Endothelial cell of umbilical vein (primary cell): Measurements from ENCODE around the gene ID1. TPM values are rescaled to one million over a fixed set of nuclear protein-coding genes. Genes with fewer than 3 reads are reported as not detected.

Source experiments
- BruUV-seq: library from RNA; stranded (reverse); fragments of 400-500 nt; replicated peaks from 2 replicates; lab custom pipeline; 2021; lab: Mats Ljungman, UMichigan
- CTCF ChIA-PET: fragments of 300-600, 350-600 bp; sonication (Branson Sonifier 250); formaldehyde crosslinking; loops from one replicate; lab custom pipeline; 2021; ENCODE audit warnings: antibody characterized with exemption, inconsistent platforms; lab: Charles Lee
- POLR2A ChIA-PET: fragments of 300-600, 350-600 bp; sonication (Branson Sonifier 250); formaldehyde crosslinking; loops from one replicate; lab custom pipeline; 2021; ENCODE audit warnings: antibody characterized with exemption, inconsistent platforms; lab: Charles Lee
- DNase-seq: peaks from one replicate; pipeline ENCODE4 v3.0.0-alpha.2; 2011; ENCODE audit warnings: low read depth, low spot score
- FAIRE-seq: peaks from 2 replicates; lab custom pipeline; 2011; peaks lifted over from hg19 to GRCh38; lab: Jason Lieb, UNC
- H2AFZ ChIP-seq: 2 replicates; pipeline ENCODE4 v1.6.0; 2012; ENCODE audit warnings: low read depth, low read length, control low read depth, inconsistent platforms
- H3K27ac ChIP-seq: 2 replicates; pipeline ENCODE4 v1.5.1; 2011; ENCODE audit warnings: low read depth, mild to moderate bottlenecking, control low read depth, low read length, moderate library complexity; ENCODE audit not compliant: insufficient read depth
- H3K27me3 ChIP-seq, 2 experiments: 2 replicates each; pipeline versions ENCODE4 v1.6.0 to v1.6.1; 2011; ENCODE audit warnings: low read length in 2 of 2, mixed read lengths in 1 of 2; ENCODE audit not compliant: control insufficient read depth in 2 of 2, insufficient read depth in 2 of 2
- H3K36me3 ChIP-seq, 2 experiments: 2 replicates in 1 of 2; 3 replicates in 1 of 2; pipeline ENCODE4 v1.5.1; 2011; ENCODE audit warnings: low read length in 2 of 2, mild to moderate bottlenecking in 1 of 2, moderate library complexity in 1 of 2; ENCODE audit not compliant: control insufficient read depth in 2 of 2, insufficient read depth in 2 of 2; ENCODE audit errors: extremely low read depth in 1 of 2
- H3K4me1 ChIP-seq: 3 replicates; pipeline ENCODE4 v1.5.1; 2011; ENCODE audit warnings: mild to moderate bottlenecking, low read length; ENCODE audit not compliant: control insufficient read depth, insufficient read depth; ENCODE audit errors: extremely low read depth
- H3K4me2 ChIP-seq: 2 replicates; pipeline ENCODE4 v1.6.1; 2011; ENCODE audit warnings: low read length, control low read depth, mixed read lengths; ENCODE audit not compliant: insufficient read depth
- H3K4me3 ChIP-seq, 3 experiments: fragments of 200-600 bp in 1 of 3; sonication (generic), shearing (Covaris generic) in 1 of 3; replicated peaks in 1 of 3; 2 replicates each; pipeline ENCODE4 v1.5.1; 2011 to 2016; ENCODE audit warnings: control low read depth in 3 of 3, low read length in 3 of 3, mild to moderate bottlenecking in 2 of 3, inconsistent platforms in 1 of 3, low read depth in 1 of 3, moderate library complexity in 1 of 3; ENCODE audit not compliant: insufficient read depth in 1 of 3
- H3K79me2 ChIP-seq: 2 replicates; pipeline ENCODE4 v1.6.0; 2012; ENCODE audit warnings: low read length, inconsistent platforms; ENCODE audit not compliant: control insufficient read depth, insufficient read depth
- H3K9ac ChIP-seq: replicated peaks from 2 replicates; pipeline ENCODE3; 2011; ENCODE audit warnings: low read length, control low read depth; ENCODE audit not compliant: insufficient read depth; ENCODE audit errors: extremely low read depth
- H3K9me1 ChIP-seq: replicated peaks from 3 replicates; pipeline ENCODE4 v1.6.0; 2011; ENCODE audit warnings: mild to moderate bottlenecking, low read length; ENCODE audit not compliant: control insufficient read depth, insufficient read depth; ENCODE audit errors: extremely low read depth
- H3K9me3 ChIP-seq: replicated peaks from 2 replicates; pipeline ENCODE4 v1.5.1; 2012; ENCODE audit warnings: low read length, inconsistent platforms; ENCODE audit not compliant: control insufficient read depth, insufficient read depth
- H4K20me1 ChIP-seq: replicated peaks from 2 replicates; pipeline ENCODE3; 2011; ENCODE audit warnings: mild to moderate bottlenecking, low read length; ENCODE audit not compliant: control insufficient read depth, insufficient read depth; ENCODE audit errors: extremely low read depth
- CTCF ChIP-seq, 2 donors: IDR thresholded peaks; 1 replicate in 1 of 2; 2 replicates in 1 of 2; pipeline ENCODE4 v1.5.1; 2011; ENCODE audit warnings: low read length in 2 of 2, mild to moderate bottlenecking in 2 of 2, moderate library complexity in 2 of 2, control low read depth in 1 of 2, inconsistent platforms in 1 of 2, low read depth in 1 of 2; ENCODE audit not compliant: insufficient read depth in 1 of 2; ENCODE audit errors: extremely low read depth in 1 of 2
- EZH2 ChIP-seq: IDR thresholded peaks from 2 replicates; pipeline ENCODE4 v1.6.1; 2012; ENCODE audit warnings: borderline replicate concordance, low read depth, mild to moderate bottlenecking, moderate library complexity, low read length, inconsistent platforms; ENCODE audit not compliant: severe bottlenecking
- FOS ChIP-seq: IDR thresholded peaks from 2 replicates; pipeline ENCODE4 v1.6.1; 2011; ENCODE audit warnings: mild to moderate bottlenecking, low read length, moderate library complexity, borderline replicate concordance; ENCODE audit not compliant: insufficient read depth
- GATA2 ChIP-seq: IDR thresholded peaks from 2 replicates; pipeline ENCODE4 v1.7.0; 2011; ENCODE audit warnings: low read depth, mild to moderate bottlenecking, moderate library complexity, mixed read lengths, low read length; ENCODE audit not compliant: insufficient read length, insufficient read depth
- JUN ChIP-seq: IDR thresholded peaks from 2 replicates; pipeline ENCODE4 v1.6.1; 2011; ENCODE audit warnings: borderline replicate concordance, low read depth; ENCODE audit not compliant: insufficient read length, insufficient read depth
- MAX ChIP-seq: IDR thresholded peaks from 2 replicates; pipeline ENCODE4 v1.6.1; 2011; ENCODE audit not compliant: insufficient read depth, insufficient read length
- MYC ChIP-seq: IDR thresholded peaks from one replicate; pipeline ENCODE4 v1.6.1; 2011; ENCODE audit warnings: mild to moderate bottlenecking, low read depth, low read length
- POLR2A ChIP-seq: IDR thresholded peaks from 2 replicates; pipeline ENCODE4 v1.6.1; 2012; ENCODE audit warnings: low read depth, mild to moderate bottlenecking, control low read depth, low read length
- POLR2AphosphoS5 ChIP-seq: IDR thresholded peaks from 2 replicates; pipeline ENCODE4 v1.6.1; 2012; ENCODE audit warnings: low read depth, mild to moderate bottlenecking, control low read depth, low read length, moderate library complexity; ENCODE audit not compliant: insufficient read depth
- dilution Hi-C: fragments of 300-500 bp; cut with MboI; formaldehyde crosslinking; loops from one replicate; pipeline ENCODE4 v1.15.0; 2019; ENCODE audit warnings: low sequenced_read_pairs; ENCODE audit not compliant: extremely low pct_ligation_motif_present
- intact Hi-C: fragments of 100-400 bp; cut with micrococcal nuclease; formaldehyde crosslinking; loops from one replicate; pipeline ENCODE4 v1.10.0; 2022
- polyA plus RNA-seq, 4 experiments: library from polyadenylated mRNA; depleted of rRNA in 3 of 4; stranded (reverse) in 3 of 4; unstranded in 1 of 4; fragments of >200 nt; gene quantifications; 2 replicates each; pipeline versions ENCODE4 v1.2.1 to v1.2.3, GENCODE V29; 2011 to 2012; ENCODE audit warnings: missing spikeins in 1 of 4
- total RNA-seq: library from RNA; stranded (reverse); gene quantifications from 2 replicates; pipeline ENCODE4 v1.2.3, GENCODE V29; 2021

ID1 gene
- total and polyA plus RNA-seq, 2 donors (not counting 3 experiments of a cell fraction or from before 2014, with no cell fraction given), result 78.9 to 152 TPM

- intact Hi-C loops (loop anchor here (1.0 to 2.0 kb wide), 4 partner anchors 18 to 108 kb away; no protein-coding TSS in a partner anchor), dilution Hi-C loops (no loop called here)
- Histone ChIP-seq H3K27me3 (no peaks in the 10 kb centered on the region), H4K20me1 (no peaks in the 10 kb centered on the region), H3K4me1 (peaks cover 48% of the 10 kb centered on the region), H3K4me3 (peak overlapping the region; percentile 44 to 77 (median 68)), H3K79me2 (peaks cover 26% of the 10 kb centered on the region), H3K4me2 (peak overlapping the region; percentile 86), H3K36me3 (no peaks in the 10 kb centered on the region), H2AFZ (no peak overlapping the region), H3K9ac (peak overlapping the region; percentile 99), H3K27ac (peak overlapping the region; percentile 100), H3K9me1 (no peaks in the 10 kb centered on the region), H3K9me3 (no peaks in the 10 kb centered on the region)
- POLR2A ChIA-PET, result interaction anchor here (1.0 to 2.5 kb wide), 10 partner anchors 9 to 47 kb away, joined by 4 to 48 read pairs (median 8); no protein-coding TSS in a partner anchor
- CTCF ChIA-PET, result interaction anchor here (0.8 to 12.8 kb wide), 7 partner anchors 8 to 144 kb away, joined by 3 to 1817 read pairs (median 6); no protein-coding TSS in a partner anchor
- DNase-seq, result no peak
- TSS peak; percentile 88 for BruUV-seq
- no peak for FAIRE-seq
- TF ChIP-seq CTCF (IDR thresholded peaks at IDR 0.05; ENCODE audit: extremely low read depth in 1 of 2, insufficient read depth in 1 of 2, low read depth in 1 of 2, low read length in 2 of 2) (no peak), MAX (no peak), MYC (no peak), EZH2 (no peak), POLR2A (no peak), FOS (no peak), GATA2 (no peak), POLR2AphosphoS5 (no peak), JUN (no peak)
Measured at GRCh38 chr20:31604567-31605030, 490 bp upstream of the ID1 start.
